Chondrocyte (in vitro differentiated cells): ENCODE measurements around the gene GPR17. TPM values are rescaled to one million over a fixed set of nuclear protein-coding genes. Genes with fewer than 3 reads are reported as not detected.
A peak's percentile ranks its signal among the peaks of the same experiment; 100 is the strongest.

Source experiments
- DNase-seq: peaks from one replicate; pipeline ENCODE4 v3.0.0; 2021; ENCODE audit warnings: mixed read lengths, low spot score
- H3K27ac Mint-ChIP-seq: one replicate; pipeline ENCODE4 v1.8.0; 2021; ENCODE audit warnings: mild to moderate bottlenecking, moderate library complexity, mixed read lengths; ENCODE audit not compliant: unreplicated experiment
- H3K27me3 Mint-ChIP-seq: 2 replicates; pipeline ENCODE4 v1.8.0; 2021; ENCODE audit warnings: low read depth, mixed read lengths
- H3K36me3 Mint-ChIP-seq: 2 replicates; pipeline ENCODE4 v1.8.0; 2021; ENCODE audit warnings: low read depth, mixed read lengths
- H3K4me1 Mint-ChIP-seq: 2 replicates; pipeline ENCODE4 v1.8.0; 2021; ENCODE audit warnings: low read depth, mild to moderate bottlenecking, mixed read lengths
- H3K4me3 Mint-ChIP-seq: one replicate; pipeline ENCODE4 v1.8.0; 2021; ENCODE audit warnings: mild to moderate bottlenecking, moderate library complexity, mixed read lengths; ENCODE audit not compliant: unreplicated experiment
- H3K9me3 Mint-ChIP-seq: 2 replicates; pipeline ENCODE4 v1.8.0; 2021; ENCODE audit warnings: low read depth, mixed read lengths
- CTCF ChIP-seq: fragments of 200-600 bp; sonication (generic); IDR thresholded peaks from 2 replicates; pipeline ENCODE4 v1.5.0; 2021; ENCODE audit warnings: antibody characterized with exemption, mild to moderate bottlenecking, moderate library complexity
- total RNA-seq: library from RNA; stranded (reverse); gene quantifications from 3 replicates; pipeline ENCODE4 v1.2.1, GENCODE V29; 2021

Gene GPR17
- total RNA-seq, 1 donor from 2014 or later, result not detected

- no peaks in the 10 kb centered on the region for H3K27me3 Mint-ChIP-seq
- peak overlapping the region; percentile 96 for H3K4me3 Mint-ChIP-seq
- H3K27ac Mint-ChIP-seq, result peak overlapping the region; percentile 92
- peaks cover 70% of the 10 kb centered on the region for H3K4me1 Mint-ChIP-seq
- no peaks in the 10 kb centered on the region for H3K9me3 Mint-ChIP-seq
- H3K36me3 Mint-ChIP-seq, result peaks cover 6% of the 10 kb centered on the region
- no peak for DNase-seq
- TF ChIP-seq CTCF, result no peak
Measured at GRCh38 chr2:127671557-127672302, 25.8 kb downstream of the GPR17 start.

- Mint-ChIP-seq H3K4me1 (peaks cover 64% of the 10 kb centered on the region), H3K27ac (peak overlapping the region; percentile 92), H3K9me3 (no peaks in the 10 kb centered on the region), H3K36me3 (peaks cover 6% of the 10 kb centered on the region), H3K4me3 (peak overlapping the region; percentile 96), H3K27me3 (no peaks in the 10 kb centered on the region)
- TF ChIP-seq CTCF, result no peak
- DNase-seq, result no peak
Measured at GRCh38 chr2:127672341-127673224, 26.6 kb downstream of the GPR17 start.

GRCh38 chr2:127673291-127674069 is 27.5 kb downstream of the GPR17 start:
- no peak for TF ChIP-seq CTCF
- H3K4me3 Mint-ChIP-seq, result peak overlapping the region; percentile 96
- DNase-seq, result no peak
- H3K27ac Mint-ChIP-seq, result peak overlapping the region; percentile 92
- H3K27me3 Mint-ChIP-seq, result no peaks in the 10 kb centered on the region
- peaks cover 6% of the 10 kb centered on the region for H3K36me3 Mint-ChIP-seq
- H3K4me1 Mint-ChIP-seq, result peaks cover 62% of the 10 kb centered on the region
- no peaks in the 10 kb centered on the region for H3K9me3 Mint-ChIP-seq

- TF ChIP-seq CTCF, result no peak
- peaks cover 56% of the 10 kb centered on the region for H3K4me1 Mint-ChIP-seq
- H3K27ac Mint-ChIP-seq, result peak overlapping the region; percentile 92
- peaks cover 6% of the 10 kb centered on the region for H3K36me3 Mint-ChIP-seq
- no peaks in the 10 kb centered on the region for H3K27me3 Mint-ChIP-seq
- H3K9me3 Mint-ChIP-seq, result no peaks in the 10 kb centered on the region
- H3K4me3 Mint-ChIP-seq, result peak overlapping the region; percentile 96
- DNase-seq, result no peak
Measured at GRCh38 chr2:127674241-127675209, 28.6 kb downstream of the GPR17 start.
